HG02870 (cell line): ENCODE results near the gene CLASP1.

Experiments used
- ATAC-seq: cut with Tn5 transposase; IDR thresholded peaks from one replicate; pipeline ENCODE4 v1.9.1; 2021; ENCODE audit warnings: mild to moderate bottlenecking, moderate library complexity; ENCODE audit not compliant: unreplicated experiment

The CLASP1 gene

GRCh38 chr2:121513597-121514333, 135.5 kb downstream of the CLASP1 start:
- no peak for ATAC-seq

GRCh38 chr2:121510857-121511256, 138.4 kb downstream of the CLASP1 start:
- no peak for ATAC-seq

GRCh38 chr2:121506621-121507020, 142.6 kb downstream of the CLASP1 start:
- no peak for ATAC-seq

GRCh38 chr2:121505986-121506586, 143.2 kb downstream of the CLASP1 start:
- ATAC-seq: no peak

- ATAC-seq: no peak
These were observed 144.3 kb downstream of the CLASP1 start for GRCh38 chr2:121505005-121505404.

- ATAC-seq: no peak
These were observed 144.9 kb downstream of the CLASP1 start for GRCh38 chr2:121504316-121504715.

- ATAC-seq: no peak
These were observed 146.5 kb downstream of the CLASP1 start for GRCh38 chr2:121502781-121503180.

GRCh38 chr2:121502246-121502645, 147.0 kb downstream of the CLASP1 start:
- no peak for ATAC-seq

GRCh38 chr2:121501554-121501953, 147.7 kb downstream of the CLASP1 start:
- ATAC-seq: no peak

- ATAC-seq: no peak
These were observed 148.2 kb downstream of the CLASP1 start for GRCh38 chr2:121501031-121501430.

- no peak for ATAC-seq
These were observed 150.5 kb downstream of the CLASP1 start for GRCh38 chr2:121498731-121499130.

- ATAC-seq: no peak
These were observed 156.9 kb downstream of the CLASP1 start for GRCh38 chr2:121492409-121492808.

- no peak for ATAC-seq
These were observed 157.7 kb downstream of the CLASP1 start for GRCh38 chr2:121491518-121491917.

- no peak for ATAC-seq
These were observed 158.6 kb downstream of the CLASP1 start for GRCh38 chr2:121490584-121491133.

GRCh38 chr2:121489911-121490583, 159.2 kb downstream of the CLASP1 start:
- no peak for ATAC-seq

GRCh38 chr2:121489284-121489683, 160.0 kb downstream of the CLASP1 start:
- peak; percentile 74 for ATAC-seq

GRCh38 chr2:121486191-121486790, 163.0 kb downstream of the CLASP1 start:
- ATAC-seq: no peak

GRCh38 chr2:121485039-121485438, 164.2 kb downstream of the CLASP1 start:
- no peak for ATAC-seq

GRCh38 chr2:121483846-121484245, 165.4 kb downstream of the CLASP1 start:
- ATAC-seq: no peak

- no peak for ATAC-seq
These were observed 166.2 kb downstream of the CLASP1 start for GRCh38 chr2:121483021-121483420.

GRCh38 chr2:121480826-121481225, 168.4 kb downstream of the CLASP1 start:
- no peak for ATAC-seq
